ENCODE results near the gene MXD3.

The MXD3 gene

DNA sequence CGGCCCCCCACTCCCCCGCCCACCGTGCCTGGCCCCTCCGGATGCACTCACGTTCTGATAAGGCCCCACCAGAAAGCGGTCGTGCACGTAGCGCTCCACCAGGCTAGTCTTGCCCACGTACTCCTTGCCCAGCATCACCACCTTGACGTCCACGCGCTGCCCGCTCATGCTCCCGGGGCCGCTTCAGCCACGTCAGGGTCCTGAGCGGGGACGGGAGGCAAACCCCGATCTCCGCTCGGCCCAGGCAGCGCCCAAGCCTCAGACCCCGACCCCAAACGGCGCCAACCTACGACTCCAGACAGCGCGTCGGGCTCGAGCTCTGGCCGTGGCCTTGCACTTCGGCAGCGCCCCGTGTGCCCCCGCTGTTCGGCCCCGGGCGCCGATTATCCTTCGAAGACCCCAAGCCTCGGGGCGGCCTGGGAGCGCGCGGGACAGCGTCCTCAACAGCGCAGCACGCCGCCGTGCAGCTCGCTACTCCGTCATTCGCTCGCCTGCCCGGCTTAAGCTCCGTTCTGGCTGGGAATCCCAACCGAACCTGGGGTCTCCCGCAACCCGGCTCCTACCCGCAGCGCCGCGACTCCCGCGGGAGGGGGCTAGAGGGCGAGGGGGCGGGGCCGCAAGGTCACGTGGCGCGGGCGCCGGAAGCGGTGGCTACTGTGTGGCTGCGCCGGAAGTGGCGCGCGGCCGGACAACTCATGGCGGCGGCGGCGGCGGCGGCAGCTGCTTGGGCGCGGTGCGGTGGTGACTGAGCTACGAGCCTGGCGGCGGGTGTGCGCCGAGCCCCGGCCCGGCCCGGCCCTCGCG is 8.4 kb downstream of the MXD3 start, which contains the start of the genes PRELID1 and RAB24:
TSS of gene PRELID1 (plus strand) at position 679 of the 804 bp plus-strand sequence. CDS start 187 bp downstream, outside the sequence.
TSS of gene RAB24 (minus strand) at position 599 of the 804 bp plus-strand sequence. CDS start at position 168, 431 bp downstream.
- peak; percentile 86 to 88 for DNase-seq (ENCODE audit: low read depth in 2 of 2)

DNA sequence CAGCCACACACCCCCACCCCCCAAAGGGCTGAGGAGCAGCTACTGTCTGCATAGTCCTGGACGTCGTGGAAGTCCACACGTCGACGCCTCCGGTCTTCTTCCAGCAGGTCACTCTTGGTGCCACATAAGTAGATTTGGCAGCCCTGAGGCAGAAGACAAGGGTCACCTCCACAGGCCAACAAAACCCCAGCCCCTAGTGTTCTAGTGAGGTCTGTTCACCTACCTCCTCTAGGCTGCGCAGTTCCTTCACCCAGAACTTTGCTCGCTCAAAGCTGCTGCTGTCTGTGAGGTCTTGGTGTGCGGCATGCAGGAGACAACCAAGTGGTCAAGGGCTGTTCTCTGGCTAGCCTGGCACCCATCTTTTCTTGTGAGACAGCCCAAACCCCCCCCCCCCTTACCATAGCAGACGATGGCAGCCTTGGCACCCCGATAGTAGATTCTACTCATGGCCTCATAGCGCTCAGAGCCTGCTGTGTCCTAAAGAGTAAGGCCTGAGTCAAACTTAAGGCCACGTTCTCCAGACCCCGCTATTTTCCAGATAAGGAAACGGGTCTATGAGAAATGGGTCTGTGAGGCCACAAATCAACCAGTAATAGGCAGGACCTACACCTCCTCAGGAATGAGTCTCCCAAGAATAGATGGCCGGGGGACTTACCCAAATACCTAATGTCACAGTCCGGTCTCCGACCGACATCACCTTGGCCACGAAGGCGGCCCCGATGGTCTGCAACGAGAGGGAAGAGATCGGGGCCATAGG is 9.2 kb downstream of the MXD3 start:
- DNase-seq (ENCODE audit: low read depth in 2 of 2) = no peak

DNA sequence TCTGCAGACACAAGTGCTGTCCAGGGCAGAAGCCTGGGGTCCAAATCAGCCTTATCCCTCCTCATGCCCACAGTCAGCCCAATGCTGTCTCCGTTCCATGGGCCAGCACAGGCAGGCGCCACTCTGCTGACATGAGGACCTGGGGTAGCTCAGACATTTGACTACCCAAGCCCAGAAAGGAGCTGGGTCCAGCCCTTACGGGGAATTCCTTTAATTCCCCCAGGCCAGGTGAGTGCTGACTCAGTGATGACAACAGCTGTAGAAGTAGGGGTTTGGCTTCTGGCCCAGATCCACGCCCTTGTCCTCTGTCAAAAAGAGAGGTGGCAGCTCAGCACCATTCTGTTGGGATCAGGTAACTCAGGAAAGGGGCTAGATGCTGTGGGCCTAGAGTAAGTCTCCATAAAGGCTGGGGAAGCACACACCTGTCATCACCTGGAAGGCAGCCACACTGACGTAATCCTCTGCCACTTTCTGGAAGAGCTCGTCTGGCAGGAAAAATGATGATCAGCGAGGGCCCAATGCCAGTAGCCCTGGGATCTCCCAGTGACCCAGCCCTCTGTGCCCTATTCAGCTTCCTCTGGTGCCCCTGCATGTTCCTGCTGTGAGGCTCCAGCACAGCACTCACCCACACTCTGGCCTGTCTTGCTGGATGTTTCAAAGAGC is 10.1 kb downstream of the MXD3 start:
- no peak for DNase-seq (ENCODE audit: low read depth in 2 of 2)

GRCh38 chr5:177300951-177301350 is 10.7 kb downstream of the MXD3 start:
- DNase-seq (ENCODE audit: low read depth in 2 of 2) = no peak

- peak in 1 of 2 donors; percentile 52 for DNase-seq (ENCODE audit: low read depth in 2 of 2)
Observed at GRCh38 chr5:177300236-177300880, 11.3 kb downstream of the MXD3 start.

DNA sequence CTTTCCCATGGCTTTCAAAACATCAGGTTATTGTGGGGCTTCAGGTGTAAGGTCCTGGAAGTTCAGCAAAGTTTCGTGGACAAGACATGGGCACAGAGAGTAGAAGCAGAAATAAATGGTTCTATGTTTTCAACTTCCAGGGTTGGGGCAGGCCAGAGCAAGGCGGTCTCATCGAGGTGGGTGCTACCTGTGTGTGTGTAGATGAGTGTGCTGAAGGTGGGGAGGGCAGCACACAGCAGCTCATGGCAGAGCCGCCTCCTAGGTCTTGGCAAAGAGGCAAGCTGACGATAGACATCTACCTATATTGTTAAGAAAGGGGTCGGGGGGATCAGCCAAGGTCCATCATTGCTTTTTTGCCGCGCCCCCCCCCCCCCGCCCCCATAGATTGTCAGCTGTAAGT is 12.0 kb downstream of the MXD3 start:
- DNase-seq (ENCODE audit: low read depth in 2 of 2) = no peak

- no peak for DNase-seq (ENCODE audit: low read depth in 2 of 2)
Observed at GRCh38 chr5:177297922-177298321, 13.8 kb downstream of the MXD3 start.

- DNase-seq (ENCODE audit: low read depth in 2 of 2) = no peak
Observed at GRCh38 chr5:177296581-177296980, 15.1 kb downstream of the MXD3 start.

GRCh38 chr5:177295924-177296323 is 15.8 kb downstream of the MXD3 start:
- no peak for DNase-seq (ENCODE audit: low read depth in 2 of 2)

GRCh38 chr5:177294632-177295031 is 17.1 kb downstream of the MXD3 start:
- DNase-seq (ENCODE audit: low read depth in 2 of 2) = no peak

DNA sequence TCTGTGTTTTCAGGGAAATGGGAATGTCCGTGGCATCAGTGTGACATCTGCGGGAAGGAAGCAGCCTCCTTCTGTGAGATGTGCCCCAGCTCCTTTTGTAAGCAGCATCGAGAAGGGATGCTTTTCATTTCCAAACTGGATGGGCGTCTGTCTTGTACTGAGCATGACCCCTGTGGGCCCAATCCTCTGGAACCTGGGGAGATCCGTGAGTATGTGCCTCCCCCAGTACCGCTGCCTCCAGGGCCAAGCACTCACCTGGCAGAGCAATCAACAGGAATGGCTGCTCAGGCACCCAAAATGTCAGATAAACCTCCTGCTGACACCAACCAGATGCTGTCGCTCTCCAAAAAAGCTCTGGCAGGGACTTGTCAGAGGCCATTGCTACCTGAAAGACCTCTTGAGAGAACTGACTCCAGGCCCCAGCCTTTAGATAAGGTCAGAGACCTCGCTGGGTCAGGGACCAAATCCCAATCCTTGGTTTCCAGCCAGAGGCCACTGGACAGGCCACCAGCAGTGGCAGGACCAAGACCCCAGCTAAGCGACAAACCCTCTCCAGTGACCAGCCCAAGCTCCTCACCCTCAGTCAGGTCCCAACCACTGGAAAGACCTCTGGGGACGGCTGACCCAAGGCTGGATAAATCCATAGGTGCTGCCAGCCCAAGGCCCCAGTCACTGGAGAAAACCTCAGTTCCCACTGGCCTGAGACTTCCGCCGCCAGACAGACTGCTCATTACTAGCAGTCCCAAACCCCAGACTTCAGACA is 17.7 kb downstream of the MXD3 start:
- no peak for DNase-seq (ENCODE audit: low read depth in 2 of 2)

- no peak for DNase-seq (ENCODE audit: low read depth in 2 of 2)
Observed at GRCh38 chr5:177291735-177292134, 20.0 kb downstream of the MXD3 start.

DNA sequence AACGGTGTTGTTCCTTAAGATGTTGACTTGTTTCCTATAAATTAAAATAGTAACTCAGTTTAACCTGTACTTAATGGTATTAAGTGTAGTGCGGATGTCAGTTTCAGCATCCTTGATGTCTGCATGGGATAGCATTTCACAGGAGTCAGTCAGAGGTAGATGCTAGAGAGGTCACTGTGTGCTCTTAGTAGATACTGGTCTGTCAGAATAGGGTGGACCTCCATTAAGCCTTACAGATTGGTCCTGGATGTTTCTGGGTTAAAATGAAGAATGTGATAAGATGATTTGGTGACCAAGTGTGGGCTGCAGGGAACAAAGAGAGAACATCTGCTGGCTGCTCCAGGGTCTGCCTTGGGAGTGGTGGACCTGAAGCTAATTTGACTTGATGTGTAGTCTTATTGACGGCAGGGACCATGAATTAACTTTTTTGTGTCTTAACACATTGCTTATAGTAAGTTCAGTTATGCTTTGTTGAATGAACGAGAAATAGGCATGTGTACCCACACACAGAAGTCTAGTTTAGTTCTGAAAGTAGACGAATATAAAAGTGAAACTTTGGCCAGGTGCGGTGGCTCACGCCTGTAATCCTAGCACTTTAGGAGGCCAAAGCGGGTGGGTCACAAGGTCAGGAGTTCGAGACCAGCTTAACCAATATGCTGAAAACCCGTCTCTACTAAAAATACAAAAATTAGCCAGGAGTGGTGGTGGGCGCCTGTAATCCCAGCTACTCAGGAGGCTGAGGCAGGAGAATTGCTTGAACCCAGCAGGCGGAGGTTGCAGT is 20.7 kb downstream of the MXD3 start:
- no peak for DNase-seq (ENCODE audit: low read depth in 2 of 2)

GRCh38 chr5:177288191-177288590 is 23.5 kb downstream of the MXD3 start:
- no peak for DNase-seq (ENCODE audit: low read depth in 2 of 2)

DNA sequence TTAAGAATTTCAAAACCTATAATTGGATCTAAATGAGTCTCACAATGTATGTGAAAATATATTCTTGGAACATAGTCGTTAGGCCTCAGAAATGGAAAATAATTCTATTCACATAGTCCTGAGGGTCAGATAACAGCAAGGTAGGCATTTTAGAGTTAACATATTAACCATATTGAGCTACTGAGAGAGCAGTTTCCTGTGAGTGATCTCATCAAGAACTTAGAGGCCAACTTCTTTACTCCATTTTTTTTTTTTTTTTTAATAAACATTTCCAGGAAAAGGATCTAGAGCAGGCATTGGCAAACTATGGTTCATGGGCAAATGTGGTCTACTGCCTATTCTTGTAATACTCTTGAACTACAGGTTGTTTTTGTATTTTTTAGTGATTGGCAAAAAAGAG is 34.8 kb downstream of the MXD3 start:
- no peak for DNase-seq (ENCODE audit: low read depth in 2 of 2)

GRCh38 chr5:177275883-177276282 is 35.8 kb downstream of the MXD3 start:
- no peak for DNase-seq (ENCODE audit: low read depth in 2 of 2)

DNA sequence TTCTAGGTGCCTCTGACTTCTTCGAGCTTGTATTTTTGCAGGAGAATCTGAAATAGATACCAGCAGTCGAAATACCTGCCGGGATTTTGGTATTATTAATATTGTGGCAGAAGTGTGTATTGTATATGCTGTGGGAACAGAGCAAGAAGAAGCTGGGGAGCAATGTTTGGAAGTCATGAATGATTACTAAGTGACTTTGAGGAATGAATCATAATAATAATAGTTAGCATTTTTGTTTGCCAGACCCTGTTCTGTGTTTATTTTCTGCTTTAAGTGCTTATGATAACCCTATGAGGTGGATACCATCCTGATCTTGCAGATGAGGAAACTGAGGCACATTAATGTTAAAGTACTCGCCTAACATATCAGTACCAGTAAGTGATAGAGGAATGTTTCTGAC is 40.6 kb downstream of the MXD3 start:
- no peak for DNase-seq (ENCODE audit: low read depth in 2 of 2)

- no peak for DNase-seq (ENCODE audit: low read depth in 2 of 2)
Observed at GRCh38 chr5:177270653-177271052, 41.0 kb downstream of the MXD3 start.

DNA sequence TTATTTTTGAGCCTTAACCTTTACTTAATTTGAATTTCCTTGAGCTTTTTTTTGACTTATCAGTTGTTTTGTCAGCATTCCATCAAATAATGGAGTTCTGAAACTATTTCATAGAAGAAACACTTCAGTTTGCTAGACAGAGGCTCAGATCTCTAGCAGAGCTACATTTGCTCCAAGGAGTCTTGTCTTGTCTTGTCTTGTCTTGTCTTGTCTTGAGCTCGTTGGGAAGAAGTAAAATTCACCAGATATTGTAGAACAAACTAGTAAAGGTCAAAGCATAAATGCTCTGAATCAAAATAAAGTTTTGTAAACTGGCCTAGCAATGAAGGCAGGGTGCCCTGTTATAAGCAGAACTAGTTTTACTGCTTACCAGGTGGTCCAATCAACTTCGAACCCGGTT is 41.7 kb downstream of the MXD3 start:
- DNase-seq (ENCODE audit: low read depth in 2 of 2) = no peak

DNA sequence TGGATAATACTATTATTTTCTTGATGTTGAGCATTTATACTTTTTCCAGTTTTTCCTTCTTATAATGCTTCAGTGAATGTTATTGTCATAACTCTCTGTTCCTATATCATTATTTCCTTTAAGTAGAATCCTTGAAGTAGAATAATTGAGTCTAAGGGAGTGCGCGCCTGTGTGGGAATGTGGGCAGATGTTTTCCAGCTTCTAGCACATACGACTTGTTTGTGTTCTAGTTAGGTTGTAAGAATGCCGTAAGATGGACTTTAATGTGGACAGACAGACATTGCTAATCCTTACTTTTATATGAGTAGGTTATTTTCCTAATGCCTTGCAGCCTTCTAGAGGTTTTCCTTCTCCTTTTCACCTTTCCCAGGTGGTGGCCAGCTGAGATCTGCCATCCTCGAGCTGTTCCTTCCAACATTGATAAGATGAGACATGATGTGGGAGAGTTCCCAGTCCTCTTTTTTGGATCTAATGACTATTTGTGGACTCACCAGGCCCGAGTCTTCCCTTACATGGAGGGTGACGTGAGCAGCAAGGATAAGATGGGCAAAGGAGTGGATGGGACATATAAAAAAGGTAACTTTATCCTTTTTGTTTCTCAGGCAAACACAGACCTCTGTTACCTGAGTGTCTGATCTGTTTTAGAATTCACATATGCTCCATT is 42.3 kb downstream of the MXD3 start:
- no peak for DNase-seq (ENCODE audit: low read depth in 2 of 2)
